ENCODE results near the gene C10orf105.

Gene C10orf105

DNA sequence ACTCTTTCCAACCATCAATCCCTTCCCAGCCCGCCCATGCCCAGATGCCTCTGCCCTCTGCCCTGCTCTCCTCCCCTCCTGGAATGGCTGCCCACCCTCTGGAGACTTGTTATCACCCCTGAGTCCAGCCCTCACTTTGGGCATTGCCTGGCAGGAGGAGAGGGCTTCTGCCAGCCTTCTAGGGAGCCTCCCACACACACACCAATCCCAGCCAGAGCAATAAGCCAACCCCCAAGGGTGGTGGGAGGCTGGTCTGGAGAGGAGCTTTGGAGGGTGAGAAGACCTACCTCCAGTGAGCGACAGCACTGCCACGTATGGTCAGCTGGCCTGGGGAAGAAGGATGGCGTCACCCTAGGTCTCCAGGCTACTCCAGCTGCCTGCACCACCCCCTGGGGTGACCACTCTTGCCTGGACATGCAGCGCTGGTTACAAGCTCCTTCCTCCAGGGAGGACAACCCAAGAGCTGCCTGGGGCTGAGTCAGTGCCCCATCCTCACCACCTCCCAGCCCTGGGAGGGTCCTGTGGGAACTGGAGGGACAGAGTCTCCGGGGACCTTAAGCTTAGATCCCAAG is 8.4 kb downstream of the C10orf105 start:
- no peaks in the 10 kb centered on the region for H3K36me3 ChIP-seq (ENCODE audit: insufficient read depth, low read length)
- H3K9me3 ChIP-seq (ENCODE audit: control insufficient read depth, insufficient read depth, low read length): no peaks in the 10 kb centered on the region
- H3K9ac ChIP-seq (ENCODE audit: low read depth, low read length): no peak overlapping the region
- H3K4me1 ChIP-seq (ENCODE audit: insufficient read depth, low read length): peaks cover 14% of the 10 kb centered on the region; the same call in 1 of the 2 replicates

DNA sequence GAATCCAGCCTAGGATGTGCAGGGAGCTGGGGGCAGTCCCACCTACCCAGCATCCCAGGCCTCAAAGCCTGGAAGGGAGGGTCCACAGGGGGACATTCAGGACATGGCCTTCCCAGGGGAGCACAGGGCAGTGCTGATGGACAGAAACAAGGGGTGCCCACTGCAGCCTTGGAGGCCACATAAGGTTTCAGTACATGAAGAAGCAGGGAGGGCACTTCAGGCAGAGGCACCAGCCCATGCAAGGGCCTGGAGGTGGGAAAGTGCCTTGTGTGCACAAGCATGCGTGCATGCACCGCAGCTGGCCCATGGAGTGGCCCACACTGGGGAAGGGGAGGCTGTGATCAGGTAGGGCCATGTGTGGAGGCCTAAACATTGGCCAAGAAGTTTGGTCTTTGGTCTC is 9.1 kb downstream of the C10orf105 start:
- Histone ChIP-seq H3K9ac (ENCODE audit: low read depth, low read length) (no peak overlapping the region), H3K4me1 (ENCODE audit: insufficient read depth, low read length) (peaks cover 14% of the 10 kb centered on the region; the same call in 1 of the 2 replicates), H3K36me3 (ENCODE audit: insufficient read depth, low read length) (no peaks in the 10 kb centered on the region), H3K9me3 (ENCODE audit: control insufficient read depth, insufficient read depth, low read length) (no peaks in the 10 kb centered on the region)

DNA sequence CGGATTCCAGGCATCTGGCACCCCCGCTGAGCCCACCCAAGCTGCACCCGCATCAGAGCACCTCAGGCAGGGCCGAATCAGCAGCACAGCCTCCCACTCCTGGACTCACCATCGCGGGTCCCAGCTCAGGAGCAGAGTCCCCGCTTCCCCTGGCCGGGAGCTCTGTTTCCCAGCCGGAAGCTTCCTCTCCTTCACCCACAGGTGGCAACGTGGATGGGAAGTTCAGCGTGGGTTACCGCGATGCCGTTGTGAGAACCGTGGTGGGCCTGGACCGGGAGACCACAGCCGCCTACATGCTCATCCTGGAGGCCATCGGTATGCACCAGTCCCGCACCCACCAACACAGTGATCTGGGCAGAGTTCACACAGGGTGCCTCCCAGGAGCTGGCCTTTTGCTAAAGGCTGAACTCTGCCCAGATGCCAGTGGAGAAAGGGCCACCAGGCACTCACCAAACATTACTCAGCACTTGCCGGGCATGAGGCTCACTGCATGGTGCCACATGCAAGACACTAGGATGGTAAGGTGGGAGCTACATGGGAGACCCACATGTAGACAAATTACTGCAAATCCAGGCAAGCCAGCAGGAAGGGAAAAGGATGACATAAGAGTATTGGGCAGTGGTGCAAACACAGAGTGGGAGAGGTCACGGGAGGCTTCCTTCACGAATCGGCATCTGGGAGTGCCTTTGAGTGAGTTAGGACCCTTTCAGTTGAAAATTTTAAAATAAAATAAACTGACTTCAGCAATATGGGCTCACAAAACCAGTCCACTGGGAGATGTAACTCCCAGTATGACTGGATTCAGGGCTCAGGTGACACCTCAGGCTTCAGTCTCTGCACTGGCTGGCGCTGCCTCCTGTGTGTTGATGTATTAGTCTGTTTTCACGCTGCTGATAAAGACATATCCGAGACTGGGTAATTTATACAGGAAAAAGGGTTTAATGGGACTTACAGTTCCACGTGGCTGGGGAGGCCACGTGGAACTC is 10.4 kb downstream of the C10orf105 start:
- Histone ChIP-seq H3K9me3 (ENCODE audit: control insufficient read depth, insufficient read depth, low read length) (no peaks in the 10 kb centered on the region), H3K9ac (ENCODE audit: low read depth, low read length) (no peak overlapping the region), H3K36me3 (ENCODE audit: insufficient read depth, low read length) (no peaks in the 10 kb centered on the region), H3K4me1 (ENCODE audit: insufficient read depth, low read length) (peaks cover 13% of the 10 kb centered on the region; the same call in 1 of the 2 replicates)

DNA sequence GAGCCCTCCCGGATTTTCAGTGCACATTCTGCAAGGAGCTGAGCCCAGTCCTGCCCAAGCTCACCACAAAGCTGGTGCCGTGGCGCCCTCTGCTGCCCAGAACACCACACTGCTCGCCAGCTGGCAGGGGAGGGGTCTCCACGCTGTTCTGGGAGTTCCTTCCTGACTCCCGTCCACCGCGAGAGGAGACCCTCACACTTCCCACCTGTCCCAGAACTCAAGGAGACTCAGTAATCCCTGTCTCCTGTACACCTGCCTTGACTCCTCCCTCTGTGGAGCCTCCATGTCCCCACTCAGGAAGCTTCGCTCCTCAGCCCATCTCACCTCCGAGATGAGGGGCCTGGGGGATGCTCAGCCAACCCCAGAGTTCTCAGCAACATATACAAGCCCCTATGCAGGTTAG is 11.3 kb downstream of the C10orf105 start:
- Histone ChIP-seq H3K36me3 (ENCODE audit: insufficient read depth, low read length) (no peaks in the 10 kb centered on the region), H3K9me3 (ENCODE audit: control insufficient read depth, insufficient read depth, low read length) (no peaks in the 10 kb centered on the region), H3K4me1 (ENCODE audit: insufficient read depth, low read length) (peaks cover 4% of the 10 kb centered on the region; the same call in 1 of the 2 replicates), H3K9ac (ENCODE audit: low read depth, low read length) (no peak overlapping the region)

DNA sequence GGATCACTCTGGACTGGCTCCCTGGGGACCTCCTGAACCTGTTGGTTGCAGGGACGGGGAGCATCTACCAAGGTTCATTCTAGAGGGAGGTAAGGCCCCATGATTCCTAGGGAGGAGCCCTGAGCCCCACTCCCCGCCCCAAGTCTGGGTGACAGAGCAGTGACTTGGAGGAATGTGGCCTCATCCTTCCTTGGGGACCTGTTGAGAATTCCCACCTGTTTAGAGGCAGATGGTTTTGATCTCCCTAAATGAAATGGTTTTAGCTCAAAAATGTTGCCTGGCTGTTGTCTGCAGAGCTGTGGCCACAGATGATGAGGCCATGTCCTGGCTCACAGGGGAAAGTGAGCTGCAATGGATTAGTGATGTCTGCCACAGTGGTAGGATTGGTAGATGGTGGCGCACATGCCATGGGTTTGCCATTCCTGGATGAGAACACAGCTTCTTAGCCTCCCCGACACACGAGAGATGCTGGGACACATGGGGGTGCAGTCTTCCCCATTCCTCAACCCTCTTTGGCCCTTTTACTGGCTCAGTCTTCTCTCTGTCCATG is 12.3 kb downstream of the C10orf105 start:
- H3K9ac ChIP-seq (ENCODE audit: low read depth, low read length): no peak overlapping the region
- H3K36me3 ChIP-seq (ENCODE audit: insufficient read depth, low read length): no peaks in the 10 kb centered on the region
- no peaks in the 10 kb centered on the region for H3K9me3 ChIP-seq (ENCODE audit: control insufficient read depth, insufficient read depth, low read length)
- H3K4me1 ChIP-seq (ENCODE audit: insufficient read depth, low read length): no peaks in the 10 kb centered on the region

DNA sequence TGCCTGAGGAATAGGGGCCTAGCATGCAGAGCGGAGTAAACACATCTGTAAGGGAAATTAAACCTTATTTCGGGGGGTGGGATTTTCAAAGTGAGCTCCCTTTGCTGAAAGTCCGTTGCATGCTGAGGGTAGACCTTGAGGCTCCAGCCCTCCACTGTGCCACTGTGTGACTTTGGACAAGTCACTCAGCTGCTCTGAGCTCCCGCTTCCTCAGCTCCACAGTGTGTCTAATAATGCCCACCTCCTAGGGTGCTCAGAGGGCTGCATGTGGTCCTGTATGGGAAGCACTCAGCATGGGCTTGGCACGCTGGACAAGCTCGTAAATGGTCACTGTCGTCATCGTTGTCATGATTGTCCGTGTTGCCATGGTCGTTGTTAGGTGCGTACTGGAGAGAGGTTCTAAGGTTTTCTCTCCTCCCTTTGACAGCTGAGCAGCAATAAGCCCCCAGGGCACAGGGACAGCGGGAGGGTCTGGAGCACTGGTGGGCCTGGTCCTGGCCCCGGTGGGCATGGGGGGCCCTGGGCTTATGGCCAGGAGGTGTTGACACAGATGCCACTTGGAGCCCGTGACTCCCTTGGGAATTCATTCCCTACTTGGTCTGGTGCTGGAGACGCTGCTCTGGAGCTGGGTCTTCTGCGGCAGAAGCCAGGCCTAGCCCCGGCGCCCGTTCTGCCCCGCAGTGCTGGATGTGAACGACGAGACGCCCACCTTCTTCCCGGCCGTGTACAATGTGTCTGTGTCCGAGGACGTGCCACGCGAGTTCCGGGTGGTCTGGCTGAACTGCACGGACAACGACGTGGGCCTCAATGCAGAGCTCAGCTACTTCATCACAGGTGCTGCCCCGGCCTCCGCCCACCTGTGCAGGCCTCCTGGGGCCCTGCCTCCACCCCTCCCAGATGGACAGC is 13.1 kb downstream of the C10orf105 start:
- no peaks in the 10 kb centered on the region for H3K9me3 ChIP-seq (ENCODE audit: control insufficient read depth, insufficient read depth, low read length)
- H3K4me1 ChIP-seq (ENCODE audit: insufficient read depth, low read length): no peaks in the 10 kb centered on the region
- H3K9ac ChIP-seq (ENCODE audit: low read depth, low read length): no peak overlapping the region
- no peaks in the 10 kb centered on the region for H3K36me3 ChIP-seq (ENCODE audit: insufficient read depth, low read length)

DNA sequence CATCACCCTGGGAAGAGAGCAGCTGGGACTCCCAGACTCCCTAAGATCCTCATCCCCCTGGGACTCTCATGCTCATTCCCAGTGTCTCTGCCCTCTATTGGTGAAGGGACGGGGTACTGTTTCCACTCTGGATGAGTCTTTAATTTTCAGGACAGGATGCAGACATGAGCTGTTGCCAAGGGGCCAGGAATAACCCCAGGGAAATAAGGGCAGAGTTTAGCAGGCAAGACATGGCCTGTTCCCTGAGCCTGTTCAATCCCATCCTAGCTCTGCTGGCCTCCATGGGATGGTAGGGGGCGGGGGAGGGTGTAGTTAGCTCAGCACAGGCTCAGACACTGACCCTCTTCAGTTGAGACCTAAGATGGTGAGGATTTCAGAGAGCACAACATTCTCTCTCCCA is 14.0 kb downstream of the C10orf105 start:
- no peaks in the 10 kb centered on the region for H3K4me1 ChIP-seq (ENCODE audit: insufficient read depth, low read length)
- H3K9ac ChIP-seq (ENCODE audit: low read depth, low read length): no peak overlapping the region
- no peaks in the 10 kb centered on the region for H3K36me3 ChIP-seq (ENCODE audit: insufficient read depth, low read length)
- H3K9me3 ChIP-seq (ENCODE audit: control insufficient read depth, insufficient read depth, low read length): no peaks in the 10 kb centered on the region

DNA sequence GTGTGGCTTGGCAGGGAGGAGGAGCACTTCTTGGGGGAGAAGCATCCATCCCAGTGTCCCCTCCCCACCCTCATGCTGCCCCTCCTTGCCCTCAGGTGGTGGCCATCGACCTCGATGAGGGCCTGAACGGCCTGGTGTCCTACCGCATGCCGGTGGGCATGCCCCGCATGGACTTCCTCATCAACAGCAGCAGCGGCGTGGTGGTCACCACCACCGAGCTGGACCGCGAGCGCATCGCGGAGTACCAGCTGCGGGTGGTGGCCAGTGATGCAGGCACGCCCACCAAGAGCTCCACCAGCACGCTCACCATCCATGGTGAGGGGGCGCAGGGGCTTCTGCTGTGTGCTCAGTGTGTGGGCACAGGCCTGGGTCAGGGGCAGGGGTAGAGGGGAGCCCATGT is 14.8 kb downstream of the C10orf105 start:
- Histone ChIP-seq H3K4me1 (ENCODE audit: insufficient read depth, low read length) (no peaks in the 10 kb centered on the region), H3K9ac (ENCODE audit: low read depth, low read length) (no peak overlapping the region), H3K36me3 (ENCODE audit: insufficient read depth, low read length) (no peaks in the 10 kb centered on the region), H3K9me3 (ENCODE audit: control insufficient read depth, insufficient read depth, low read length) (no peaks in the 10 kb centered on the region)

DNA sequence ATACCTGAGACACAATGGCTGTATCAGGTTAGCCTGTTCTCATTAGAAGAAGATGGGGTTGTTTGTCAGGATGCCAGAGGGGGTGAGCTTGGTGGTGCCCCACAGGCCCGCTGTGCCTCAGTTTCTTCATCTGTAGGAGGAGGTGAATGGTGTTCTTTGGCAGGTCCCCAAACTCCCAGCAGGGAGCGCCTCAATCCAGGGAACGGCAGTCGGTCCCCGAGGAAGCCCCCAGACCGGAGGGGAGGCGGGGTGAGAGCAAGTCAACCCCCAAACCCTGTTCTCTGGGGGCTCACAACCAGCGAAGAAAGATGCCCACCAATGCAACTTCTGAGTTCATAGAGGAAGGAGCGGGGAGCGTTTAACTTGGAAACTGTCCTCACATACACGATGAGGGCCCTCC is 16.0 kb downstream of the C10orf105 start:
- Histone ChIP-seq H3K9ac (ENCODE audit: low read depth, low read length) (no peak overlapping the region), H3K9me3 (ENCODE audit: control insufficient read depth, insufficient read depth, low read length) (no peaks in the 10 kb centered on the region), H3K4me1 (ENCODE audit: insufficient read depth, low read length) (no peaks in the 10 kb centered on the region)

DNA sequence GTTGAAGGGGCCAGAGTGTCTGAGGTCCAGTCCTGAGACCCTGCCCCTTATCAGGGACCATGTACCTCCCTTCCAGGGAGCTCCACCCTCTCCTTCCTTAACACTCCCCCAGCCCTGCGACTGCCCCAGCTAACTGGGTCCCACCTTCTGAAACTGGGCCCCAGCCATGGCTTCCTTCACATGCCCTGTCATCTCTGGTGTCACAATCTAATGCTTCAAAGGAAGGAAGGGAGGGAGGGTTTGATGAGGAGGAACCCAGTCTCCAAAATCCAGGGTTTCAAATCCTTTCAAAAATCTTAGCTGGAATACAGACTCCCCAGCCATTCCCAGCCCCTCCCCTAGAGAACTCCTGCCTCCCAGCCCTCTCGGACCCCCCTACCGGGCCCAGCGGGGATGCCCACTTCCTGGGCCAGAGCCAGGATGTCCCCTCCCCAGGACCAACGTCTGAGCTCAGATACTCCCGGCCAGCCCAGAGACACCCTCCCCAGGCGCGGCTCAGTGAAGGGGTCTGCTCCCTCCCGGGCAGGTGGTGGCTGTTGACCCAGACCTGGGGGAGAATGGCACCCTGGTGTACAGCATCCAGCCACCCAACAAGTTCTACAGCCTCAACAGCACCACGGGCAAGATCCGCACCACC is 18.0 kb downstream of the C10orf105 start:
- no peaks in the 10 kb centered on the region for H3K9me3 ChIP-seq (ENCODE audit: control insufficient read depth, insufficient read depth, low read length)
- no peaks in the 10 kb centered on the region for H3K4me1 ChIP-seq (ENCODE audit: insufficient read depth, low read length)
- no peaks in the 10 kb centered on the region for H3K36me3 ChIP-seq (ENCODE audit: insufficient read depth, low read length)
- no peak overlapping the region for H3K9ac ChIP-seq (ENCODE audit: low read depth, low read length)

More for the DNA sequence above, 16.0 kb downstream of the C10orf105 start:
- no peaks in the 10 kb centered on the region for H3K36me3 ChIP-seq (ENCODE audit: insufficient read depth, low read length)

DNA sequence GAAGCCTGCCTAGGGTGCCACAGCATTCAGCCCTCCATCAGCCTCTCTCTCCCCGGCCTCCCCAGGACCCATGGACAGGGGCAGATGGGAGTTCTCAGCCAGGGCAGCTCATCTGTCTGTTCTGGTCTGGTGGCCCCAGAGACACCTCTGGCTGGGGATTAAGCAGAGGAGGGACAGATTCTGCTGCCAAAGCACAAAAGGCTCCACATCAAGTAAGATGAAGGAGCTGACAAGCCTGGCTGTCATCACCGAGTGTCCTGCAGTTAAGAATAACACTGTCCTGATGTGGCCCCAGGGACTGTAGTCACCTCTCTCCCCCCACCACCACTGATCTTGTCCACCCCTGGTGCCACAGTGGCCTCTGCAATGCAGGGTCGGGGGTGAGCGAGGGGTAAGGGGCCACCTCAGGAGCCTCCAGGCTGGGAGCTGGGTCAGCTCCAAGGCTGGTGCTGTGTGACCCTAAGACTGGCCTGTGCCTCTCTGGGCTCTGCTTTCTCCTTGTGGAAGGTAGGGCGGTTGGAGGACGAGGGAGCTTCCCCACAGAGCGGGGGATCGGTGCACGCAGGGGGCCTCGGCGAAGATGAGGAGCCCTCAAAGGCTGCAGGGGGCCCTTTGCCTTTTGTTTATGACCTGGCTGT is 18.7 kb downstream of the C10orf105 start:
- no peak overlapping the region for H3K9ac ChIP-seq (ENCODE audit: low read depth, low read length)
- no peaks in the 10 kb centered on the region for H3K9me3 ChIP-seq (ENCODE audit: control insufficient read depth, insufficient read depth, low read length)
- no peaks in the 10 kb centered on the region; the same call in 1 of the 2 replicates for H3K4me1 ChIP-seq (ENCODE audit: insufficient read depth, low read length)
- H3K36me3 ChIP-seq (ENCODE audit: insufficient read depth, low read length): no peaks in the 10 kb centered on the region

DNA sequence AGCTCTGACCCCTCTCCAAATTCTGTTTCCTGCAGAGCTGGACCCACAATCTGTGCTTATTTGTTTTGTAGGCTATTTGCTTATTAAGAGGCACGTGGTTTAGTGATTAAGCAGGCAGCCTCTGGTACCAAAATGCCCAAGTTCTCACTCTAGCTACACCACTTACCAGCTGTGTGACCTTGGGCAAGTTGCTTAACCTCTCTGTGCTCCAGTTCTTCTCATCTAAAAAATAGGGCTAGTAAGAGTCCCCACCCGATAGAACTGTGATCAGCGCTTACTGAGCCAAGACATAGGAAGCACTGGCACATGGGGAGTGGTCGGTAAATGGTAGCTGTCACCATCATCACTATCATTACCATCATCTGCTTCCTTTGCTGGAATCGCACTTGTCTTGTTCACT is 20.8 kb downstream of the C10orf105 start:
- Histone ChIP-seq H3K9me3 (ENCODE audit: control insufficient read depth, insufficient read depth, low read length) (no peaks in the 10 kb centered on the region), H3K4me1 (ENCODE audit: insufficient read depth, low read length) (no peaks in the 10 kb centered on the region; the same call in 1 of the 2 replicates), H3K36me3 (ENCODE audit: insufficient read depth, low read length) (no peaks in the 10 kb centered on the region), H3K9ac (ENCODE audit: low read depth, low read length) (no peak overlapping the region)

DNA sequence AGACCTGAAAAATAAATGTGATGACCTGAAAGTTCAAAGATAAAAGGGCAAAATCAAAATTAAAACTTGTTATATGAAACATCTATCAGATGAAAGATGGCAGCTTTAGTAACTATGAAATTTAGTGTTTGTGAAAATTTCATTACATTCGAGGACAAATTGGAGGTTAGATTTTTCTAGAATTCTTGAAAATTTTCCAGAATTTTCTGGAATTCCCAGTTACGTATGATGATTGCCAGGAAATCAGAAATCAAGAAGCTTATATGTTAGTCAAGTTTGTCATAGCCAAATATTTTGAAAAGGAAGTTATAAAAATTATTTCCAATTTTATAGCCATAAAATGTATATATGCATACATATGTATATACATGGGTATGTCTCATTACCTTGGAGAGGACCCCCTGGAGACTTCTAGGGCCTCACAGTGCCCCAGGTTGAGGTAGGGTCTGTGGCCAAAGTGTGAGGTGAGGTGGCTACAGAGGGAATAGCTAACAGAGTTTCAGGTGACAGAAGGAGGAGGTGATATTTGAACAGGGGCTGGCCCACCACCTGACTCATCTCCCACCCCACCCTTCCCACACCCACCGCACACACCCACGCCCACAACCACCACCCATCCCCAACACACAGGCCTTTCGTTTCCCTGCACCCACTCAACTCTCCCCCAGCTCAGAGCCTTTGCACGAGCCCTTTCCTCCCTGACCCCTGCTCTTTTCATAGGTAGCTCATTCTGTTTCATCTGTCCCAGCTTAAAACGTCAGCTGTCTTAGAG is 21.5 kb downstream of the C10orf105 start:
- Histone ChIP-seq H3K36me3 (ENCODE audit: insufficient read depth, low read length) (no peaks in the 10 kb centered on the region), H3K4me1 (ENCODE audit: insufficient read depth, low read length) (no peaks in the 10 kb centered on the region; the same call in 1 of the 2 replicates), H3K9ac (ENCODE audit: low read depth, low read length) (no peak overlapping the region)

More for the DNA sequence above, 21.5 kb downstream of the C10orf105 start:
- H3K9me3 ChIP-seq (ENCODE audit: control insufficient read depth, insufficient read depth, low read length): no peaks in the 10 kb centered on the region

Data from ES-I3 (cell line).